Stimulated activated CD4-positive, alpha-beta T cell treated with anti-CD3 and anti-CD28 coated beads, Interleukin-1b, Interleukin-23, amount 100 ng/mL, for 4 hours (primary cell): ENCODE results near the gene PSMA7.
"Not testable (repeated sequence)": the region's sequence is repeated elsewhere in the genome, so short reads cannot be mapped to it uniquely, and the experiment has no call there.

Experiments used
- DNase-seq, 2 donors: peaks; one replicate each; pipeline ENCODE4 v3.0.0-alpha.2; 2020; ENCODE audit warnings: low read depth in 2 of 2

PSMA7 gene

GRCh38 chr20:62120365-62120762 is 22.8 kb downstream of the PSMA7 start:
- no peak for DNase-seq

GRCh38 chr20:62119591-62120364 is 23.4 kb downstream of the PSMA7 start:
- no peak for DNase-seq

- no peak for DNase-seq
Measured at GRCh38 chr20:62119115-62119514, 24.1 kb downstream of the PSMA7 start.

GRCh38 chr20:62118113-62119043 is 24.8 kb downstream of the PSMA7 start:
- no peak for DNase-seq

GRCh38 chr20:62117658-62118057 is 25.5 kb downstream of the PSMA7 start:
- DNase-seq: peak in 1 of 2 donors; percentile 24

GRCh38 chr20:62117362-62117646 is 25.9 kb downstream of the PSMA7 start:
- no peak for DNase-seq

GRCh38 chr20:62116558-62117361 is 26.4 kb downstream of the PSMA7 start:
- no peak for DNase-seq

- DNase-seq: not testable (repeated sequence)
Measured at GRCh38 chr20:62115800-62116407, 27.3 kb downstream of the PSMA7 start.

GRCh38 chr20:62114894-62115293 is 28.3 kb downstream of the PSMA7 start:
- DNase-seq: no peak

GRCh38 chr20:62112368-62112767 is 30.8 kb downstream of the PSMA7 start:
- no peak for DNase-seq

GRCh38 chr20:62111148-62111547 is 32.0 kb downstream of the PSMA7 start:
- no peak for DNase-seq

- DNase-seq: no peak
Measured at GRCh38 chr20:62105592-62105991, 37.6 kb downstream of the PSMA7 start.

- no peak for DNase-seq
Measured at GRCh38 chr20:62104791-62105345, 38.3 kb downstream of the PSMA7 start.

- DNase-seq: no peak
Measured at GRCh38 chr20:62104234-62104789, 38.9 kb downstream of the PSMA7 start.

- no peak for DNase-seq
Measured at GRCh38 chr20:62103508-62104233, 39.5 kb downstream of the PSMA7 start.

GRCh38 chr20:62101078-62101477 is 42.1 kb downstream of the PSMA7 start:
- no peak for DNase-seq

GRCh38 chr20:62097881-62098407 is 45.2 kb downstream of the PSMA7 start:
- DNase-seq: no peak

- DNase-seq: no peak
Measured at GRCh38 chr20:62096421-62097380, 46.5 kb downstream of the PSMA7 start.

- no peak for DNase-seq
Measured at GRCh38 chr20:62089393-62089792, 53.8 kb downstream of the PSMA7 start.
